Kidney epithelial cell (primary cell): ENCODE data around the gene RBM48. TPM values are rescaled to one million over a fixed set of nuclear protein-coding genes. Genes with fewer than 3 reads are reported as not detected.

ENCODE experiments used
- DNase-seq: peaks from one replicate; pipeline ENCODE4 v3.0.0-alpha.2; 2010; ENCODE audit warnings: low read depth
- H3K27me3 ChIP-seq: 2 replicates; pipeline ENCODE4 v1.6.0; 2011; ENCODE audit warnings: low read length; ENCODE audit not compliant: control insufficient read depth, insufficient read depth
- H3K36me3 ChIP-seq: 2 replicates; pipeline ENCODE4 v1.5.1; 2011; ENCODE audit warnings: low read length; ENCODE audit not compliant: control insufficient read depth, insufficient read depth
- H3K4me3 ChIP-seq: 2 replicates; pipeline ENCODE4 v1.5.1; 2011; ENCODE audit warnings: low read depth, mild to moderate bottlenecking, control low read depth, low read length
- CTCF ChIP-seq: IDR thresholded peaks from 2 replicates; pipeline ENCODE4 v1.5.1; 2011; ENCODE audit warnings: mild to moderate bottlenecking, moderate library complexity, low read length, control low read depth, inconsistent platforms; ENCODE audit not compliant: insufficient read depth, poor library complexity, severe bottlenecking
- total RNA-seq: library from RNA; depleted of rRNA; stranded (reverse); fragments of >200 nt; gene quantifications from 2 replicates; pipeline ENCODE4 v1.2.3, GENCODE V29; 2015

RBM48 gene
- total RNA-seq, 1 donor from 2014 or later, result 7.7 TPM

DNA sequence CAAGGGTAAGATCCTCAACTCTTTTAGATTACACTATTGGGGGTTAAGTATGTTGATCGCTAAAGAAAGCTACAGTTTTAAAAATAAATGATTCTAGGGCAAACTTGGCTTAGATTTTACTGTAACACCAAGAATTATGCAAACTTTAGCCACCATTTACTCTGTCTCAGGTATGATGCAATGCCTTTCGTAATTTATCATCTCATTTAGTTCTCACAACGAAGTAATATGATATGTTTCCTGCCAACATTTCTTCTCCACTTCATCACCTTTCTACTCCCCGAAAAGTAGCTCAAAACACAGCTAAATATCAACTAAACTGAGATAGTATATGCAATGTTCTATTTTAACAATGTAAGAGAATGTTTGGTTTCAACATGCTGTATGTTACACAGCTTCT lies 40.5 kb downstream of the RBM48 start:
- TF ChIP-seq CTCF, result no peak
- Histone ChIP-seq H3K36me3 (peaks cover 2% of the 10 kb centered on the region), H3K4me3 (no peak overlapping the region), H3K27me3 (no peaks in the 10 kb centered on the region)
- DNase-seq, result no peak

- no peak for TF ChIP-seq CTCF
- DNase-seq, result no peak
- H3K4me3 ChIP-seq, result no peak overlapping the region
- no peaks in the 10 kb centered on the region for H3K36me3 ChIP-seq
- H3K27me3 ChIP-seq, result no peaks in the 10 kb centered on the region
These were observed 47.7 kb downstream of the RBM48 start for GRCh38 chr7:92576296-92576695.

DNA sequence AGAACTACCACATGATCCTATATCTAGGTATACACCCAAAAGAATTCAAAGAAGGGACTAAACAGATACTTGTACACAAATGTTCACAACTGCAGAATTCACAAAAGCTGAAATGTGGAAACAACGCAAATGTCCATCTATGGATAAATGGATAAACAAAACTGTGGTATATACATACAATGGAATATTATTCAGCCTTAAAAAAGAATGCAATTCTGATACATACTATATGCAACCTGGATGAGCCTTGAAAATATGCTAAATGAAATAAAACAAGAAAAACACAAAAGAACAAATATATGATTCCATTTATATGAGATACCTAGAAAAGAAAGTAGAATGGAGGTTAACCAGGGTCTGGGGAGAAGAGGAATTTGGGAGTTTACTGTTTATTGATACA lies 54.4 kb downstream of the RBM48 start:
- TF ChIP-seq CTCF, result no peak

DNA sequence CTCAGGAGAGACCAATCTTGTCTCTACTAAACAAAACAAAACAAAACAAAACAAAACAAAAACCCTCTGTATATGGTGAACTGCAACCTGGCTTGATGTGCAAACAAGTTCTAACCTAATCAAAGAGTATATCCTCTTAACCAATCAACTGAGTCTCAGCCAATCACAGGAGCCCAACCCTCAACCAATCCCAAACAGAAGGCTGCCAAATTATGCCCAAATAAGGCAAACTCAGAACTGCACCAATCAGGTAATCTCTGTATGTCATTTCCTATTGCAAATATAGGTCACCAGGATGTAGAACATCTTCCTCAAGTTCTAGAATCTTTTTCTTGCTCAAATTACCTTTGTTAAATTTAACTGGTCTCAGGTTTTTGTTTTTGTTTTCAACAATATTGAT lies 56.4 kb downstream of the RBM48 start:
- H3K36me3 ChIP-seq, result no peaks in the 10 kb centered on the region
- H3K27me3 ChIP-seq, result no peaks in the 10 kb centered on the region
- H3K4me3 ChIP-seq, result no peak overlapping the region
- DNase-seq, result no peak
- TF ChIP-seq CTCF, result no peak

More for the DNA sequence above, 54.4 kb downstream of the RBM48 start:
- H3K27me3 ChIP-seq, result no peaks in the 10 kb centered on the region
- no peak for DNase-seq
- H3K4me3 ChIP-seq, result no peak overlapping the region
- no peaks in the 10 kb centered on the region for H3K36me3 ChIP-seq

- Histone ChIP-seq H3K4me3 (no peak overlapping the region), H3K27me3 (no peaks in the 10 kb centered on the region), H3K36me3 (no peaks in the 10 kb centered on the region)
- DNase-seq, result no peak
- TF ChIP-seq CTCF, result no peak
These were observed 57.8 kb downstream of the RBM48 start for GRCh38 chr7:92586403-92586802.

- no peak for DNase-seq
- H3K4me3 ChIP-seq, result no peak overlapping the region
- TF ChIP-seq CTCF, result no peak
These were observed 58.2 kb downstream of the RBM48 start for GRCh38 chr7:92586841-92587240.

More at GRCh38 chr7:92586841-92587240, 58.2 kb downstream of the RBM48 start:
- H3K36me3 ChIP-seq, result no peaks in the 10 kb centered on the region
- H3K27me3 ChIP-seq, result no peaks in the 10 kb centered on the region
